HFFc6 (cell line): ENCODE data around the gene NAA35. TPM values are rescaled to one million over a fixed set of nuclear protein-coding genes. Genes with fewer than 3 reads are reported as not detected.

ENCODE experiments used
- DNase-seq: peaks from one replicate; pipeline ENCODE4 v3.0.0-alpha.2; 2018
- H3K27ac Mint-ChIP-seq: 2 replicates; pipeline ENCODE4 v1.8.0; 2020; ENCODE audit warnings: mild to moderate bottlenecking, mixed read lengths
- H3K27me3 Mint-ChIP-seq: 2 replicates; pipeline ENCODE4 v1.8.0; 2021; ENCODE audit warnings: mild to moderate bottlenecking, moderate library complexity, mixed read lengths; ENCODE audit not compliant: insufficient read depth
- H3K36me3 Mint-ChIP-seq: 2 replicates; pipeline ENCODE4 v1.8.0; 2021; ENCODE audit warnings: low read depth, mixed read lengths
- H3K4me1 Mint-ChIP-seq: 2 replicates; pipeline ENCODE4 v1.8.0; 2020; ENCODE audit warnings: low read depth, mixed read lengths
- H3K4me3 Mint-ChIP-seq: 2 replicates; pipeline ENCODE4 v1.8.0; 2020; ENCODE audit warnings: mild to moderate bottlenecking, moderate library complexity, mixed read lengths
- H3K9me3 Mint-ChIP-seq: 2 replicates; pipeline ENCODE4 v1.8.0; 2020; ENCODE audit warnings: mild to moderate bottlenecking, mixed read lengths
- CTCF ChIP-seq: fragments of 200-600 bp; sonication (generic); IDR thresholded peaks from 2 replicates; pipeline ENCODE4 v1.5.0; 2021; ENCODE audit warnings: antibody characterized with exemption, mild to moderate bottlenecking
- total RNA-seq, 6 experiments: library from RNA; stranded (reverse); fragmentation: NEBNext Ultra II Directional; extraction: Animal tissue kit (Norgen Biotek cat#: 25700); gene quantifications; 2 replicates in 1 of 6; 3 replicates in 5 of 6; pipeline ENCODE4 v1.2.3, GENCODE V29; 2021

The NAA35 gene
- total RNA-seq, 6 experiments from 2014 or later: 20.1 to 22.8 (median 21.7) TPM

DNA sequence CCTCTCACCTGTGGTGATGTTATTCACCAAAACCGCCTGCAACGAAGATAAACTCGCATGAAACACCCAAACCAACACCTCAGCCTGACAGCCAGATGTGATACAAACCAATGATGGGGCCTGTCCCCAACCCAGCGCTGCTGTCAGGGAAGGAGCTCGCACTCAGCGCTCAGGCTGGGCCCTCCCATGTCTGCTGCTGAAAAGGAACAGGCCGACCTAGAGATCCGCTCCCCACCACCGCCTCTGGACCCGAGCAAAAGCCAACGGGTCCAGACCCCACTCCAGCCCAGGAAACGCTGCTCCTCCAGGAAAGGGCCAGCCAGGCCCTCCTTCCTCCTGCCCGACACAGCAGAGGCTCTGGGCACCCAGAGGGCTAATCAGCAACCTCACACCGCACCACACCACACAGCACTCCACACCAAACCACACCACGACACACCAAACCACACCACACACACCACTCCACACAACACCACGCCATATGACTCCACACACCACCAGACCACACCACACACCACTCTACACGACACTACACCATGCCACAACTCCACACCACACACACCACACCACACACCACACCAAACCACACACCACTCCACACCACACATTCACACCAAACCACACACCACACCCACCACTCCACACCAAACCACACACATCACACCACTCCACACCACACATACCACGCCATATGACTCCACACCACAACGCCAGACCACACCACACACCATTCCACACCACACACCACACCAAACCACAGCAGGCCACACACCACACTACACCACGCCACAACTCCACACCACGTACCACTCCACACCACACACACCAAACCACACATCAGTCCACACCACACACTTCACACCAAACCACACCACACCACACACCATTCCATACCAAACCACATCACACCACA, 111.9 kb downstream of the NAA35 start:
- Mint-ChIP-seq H3K9me3 (no peaks in the 10 kb centered on the region), H3K36me3 (no peaks in the 10 kb centered on the region), H3K27ac (no peak overlapping the region), H3K4me1 (peaks cover 6% of the 10 kb centered on the region; the same call in 1 of the 2 replicates), H3K27me3 (no peaks in the 10 kb centered on the region; the same call in 1 of the 2 replicates), H3K4me3 (no peak overlapping the region)
- TF ChIP-seq CTCF: no peak
- no peak for DNase-seq

DNA sequence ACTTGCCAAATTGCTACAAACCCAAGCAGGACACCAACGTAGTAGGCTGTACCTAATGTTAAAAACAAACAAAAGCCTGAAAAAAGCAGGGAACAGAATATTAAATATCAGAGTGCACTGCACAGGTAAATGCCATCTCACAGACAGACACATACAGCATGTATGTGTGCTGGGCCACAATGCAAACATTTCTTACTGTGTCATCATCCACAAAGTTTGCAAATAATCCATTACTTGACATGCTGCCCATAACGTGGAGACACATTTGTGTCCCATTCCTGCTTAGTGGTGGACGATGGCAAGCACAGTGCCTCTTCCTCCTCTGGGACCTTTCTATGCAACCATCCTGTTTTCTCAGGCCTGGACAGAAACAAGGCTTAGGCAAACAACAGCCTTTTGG, 113.7 kb downstream of the NAA35 start:
- no peak for DNase-seq
- Mint-ChIP-seq H3K9me3 (no peaks in the 10 kb centered on the region), H3K4me1 (peaks cover 6% of the 10 kb centered on the region; the same call in 1 of the 2 replicates), H3K4me3 (no peak overlapping the region), H3K36me3 (no peaks in the 10 kb centered on the region), H3K27ac (no peak overlapping the region), H3K27me3 (no peaks in the 10 kb centered on the region; the same call in 1 of the 2 replicates)
- TF ChIP-seq CTCF: no peak

- Mint-ChIP-seq H3K4me3 (no peak overlapping the region), H3K27ac (no peak overlapping the region), H3K36me3 (no peaks in the 10 kb centered on the region), H3K27me3 (no peaks in the 10 kb centered on the region; the same call in 1 of the 2 replicates), H3K9me3 (no peaks in the 10 kb centered on the region), H3K4me1 (peaks cover 6% of the 10 kb centered on the region; the same call in 1 of the 2 replicates)
- no peak for DNase-seq
- no peak for TF ChIP-seq CTCF
Observed at GRCh38 chr9:86057491-86057890, 116.5 kb downstream of the NAA35 start.

DNA sequence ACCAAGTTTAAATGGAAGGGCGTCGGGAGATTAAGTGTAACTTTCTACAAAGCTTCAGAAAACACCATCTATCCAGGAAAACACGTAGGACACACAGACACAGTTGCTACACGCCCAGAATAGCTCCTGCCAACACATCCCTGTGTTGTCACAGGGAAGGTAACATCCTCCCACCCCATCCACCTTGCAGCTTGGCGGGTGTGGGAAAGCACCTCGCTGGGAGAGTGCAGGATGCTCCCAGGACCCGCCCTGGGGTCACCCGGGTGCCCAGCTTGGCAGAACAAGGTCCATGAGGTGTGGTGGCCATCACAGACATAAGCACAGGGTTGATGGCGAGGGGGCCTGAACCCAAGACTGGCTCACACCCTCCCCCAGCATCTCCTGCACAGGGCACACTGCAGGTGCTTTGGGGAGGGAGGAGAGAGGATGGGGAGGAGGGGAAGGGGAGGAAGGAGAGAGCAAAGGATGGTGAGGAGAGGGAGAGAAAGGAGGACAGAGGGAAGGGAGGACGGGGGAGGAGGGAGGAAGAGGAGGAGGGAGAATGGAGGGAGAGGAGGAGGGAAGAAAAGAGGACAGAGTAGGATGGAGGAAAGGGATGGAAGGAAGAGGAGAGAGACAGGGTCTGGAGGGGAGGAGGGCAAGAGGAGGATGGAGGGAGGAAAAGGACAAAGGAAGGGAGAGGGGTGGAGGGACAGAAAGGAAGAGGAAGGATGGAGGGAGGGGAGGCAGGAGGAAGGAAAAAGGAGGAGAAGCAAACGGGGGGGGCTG, 121.2 kb downstream of the NAA35 start:
- Mint-ChIP-seq H3K27me3 (no peaks in the 10 kb centered on the region), H3K4me1 (no peaks in the 10 kb centered on the region)

More for the DNA sequence above, 121.2 kb downstream of the NAA35 start:
- no peaks in the 10 kb centered on the region for H3K9me3 Mint-ChIP-seq
- H3K36me3 Mint-ChIP-seq: no peaks in the 10 kb centered on the region
- no peak for DNase-seq
- H3K4me3 Mint-ChIP-seq: no peak overlapping the region
- TF ChIP-seq CTCF: no peak
- no peak overlapping the region for H3K27ac Mint-ChIP-seq
